Glomerular visceral epithelial cell (primary cell): ENCODE data around the gene SMIM28.

Experiments used
- DNase-seq: peaks from one replicate; pipeline ENCODE4 v3.0.0-alpha.2; 2016; ENCODE audit errors: extremely low spot score

Gene SMIM28

GRCh38 chr6:138374230-138374629 is 3.5 kb upstream of the SMIM28 start:
- no peak for DNase-seq

GRCh38 chr6:138374815-138375214 is 2.9 kb upstream of the SMIM28 start:
- no peak for DNase-seq

- DNase-seq: no peak
These were observed 663 bp upstream of the SMIM28 start for GRCh38 chr6:138377042-138377441.

- no peak for DNase-seq
These were observed 758 bp downstream of the SMIM28 start for GRCh38 chr6:138378463-138378862.

GRCh38 chr6:138382498-138383265 is 5.0 kb downstream of the SMIM28 start:
- DNase-seq: peak; percentile 20

GRCh38 chr6:138383776-138384175 is 6.1 kb downstream of the SMIM28 start:
- no peak for DNase-seq

- DNase-seq: no peak
These were observed 9.2 kb downstream of the SMIM28 start for GRCh38 chr6:138386897-138387296.

GRCh38 chr6:138387577-138388368 is 10.1 kb downstream of the SMIM28 start:
- no peak for DNase-seq

GRCh38 chr6:138389551-138389950 is 11.8 kb downstream of the SMIM28 start:
- no peak for DNase-seq

GRCh38 chr6:138393871-138394783 is 16.4 kb downstream of the SMIM28 start:
- DNase-seq: no peak

- no peak for DNase-seq
These were observed 19.0 kb downstream of the SMIM28 start for GRCh38 chr6:138396709-138397108.

GRCh38 chr6:138397128-138398122 is 19.7 kb downstream of the SMIM28 start:
- DNase-seq: no peak

GRCh38 chr6:138400326-138400725 is 22.6 kb downstream of the SMIM28 start:
- DNase-seq: no peak

- DNase-seq: no peak
These were observed 24.5 kb downstream of the SMIM28 start for GRCh38 chr6:138401960-138402837.

GRCh38 chr6:138402838-138403187 is 25.1 kb downstream of the SMIM28 start:
- no peak for DNase-seq

- peak; percentile 12 for DNase-seq
These were observed 25.7 kb downstream of the SMIM28 start for GRCh38 chr6:138403324-138403800.

GRCh38 chr6:138403801-138404665 is 26.3 kb downstream of the SMIM28 start, which contains the start of gene HEBP2:
Gene HEBP2, plus strand, starts transcription at chr6:138404223. Its CDS starts 273 bp downstream, at chr6:138404496.
- DNase-seq: peak; percentile 95

GRCh38 chr6:138404666-138405337 is 27.1 kb downstream of the SMIM28 start:
- peak; percentile 20 for DNase-seq
